Endothelial cell of hepatic sinusoid (primary cell): ENCODE measurements around the gene LAMA2.

Source experiments
- in situ Hi-C: cut with HindIII; loops from 2 replicates; pipeline ENCODE4 v1.10.0; 2017; ENCODE audit warnings: low sequenced_read_pairs

LAMA2 gene

DNA sequence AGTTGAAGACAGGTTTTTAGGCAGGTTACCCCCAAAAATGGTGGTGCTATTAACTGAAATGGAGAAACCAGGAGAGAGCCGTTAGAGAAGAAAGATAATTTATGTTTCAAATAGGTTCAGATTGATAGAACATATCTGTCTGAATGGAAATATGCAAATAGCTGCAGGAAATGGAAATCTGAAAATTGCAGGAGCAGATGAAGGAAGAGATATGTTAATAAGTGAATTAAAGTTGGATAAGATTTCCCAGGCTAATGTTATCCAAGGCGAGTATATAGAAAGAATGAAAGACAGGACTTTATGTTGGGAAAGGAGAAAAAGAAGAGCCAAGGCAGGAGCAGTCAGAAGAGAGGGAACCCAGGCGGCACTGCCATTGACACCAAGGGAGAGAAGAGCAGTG, 461.4 kb downstream of the LAMA2 start:
- in situ Hi-C loops, result no loop called here

DNA sequence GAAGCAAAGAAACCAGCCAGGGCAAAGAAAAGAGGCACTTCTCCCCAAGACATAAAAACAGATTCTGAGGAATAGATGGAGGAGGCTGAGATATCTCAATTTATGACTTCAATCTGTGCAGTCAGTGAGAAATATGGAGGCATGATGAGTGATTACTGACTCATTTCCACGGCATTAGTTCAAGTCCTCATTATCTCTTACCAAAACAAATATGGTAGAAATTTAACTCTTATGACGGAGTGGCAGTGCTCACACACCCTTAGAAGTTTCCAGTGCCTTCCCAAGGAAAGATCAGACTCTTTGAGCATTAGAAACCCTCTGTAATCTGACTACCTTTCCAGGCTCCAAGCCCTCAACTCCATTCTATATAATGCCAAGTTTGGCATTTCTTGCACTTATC, 463.0 kb downstream of the LAMA2 start:
- in situ Hi-C loops, result no loop called here

DNA sequence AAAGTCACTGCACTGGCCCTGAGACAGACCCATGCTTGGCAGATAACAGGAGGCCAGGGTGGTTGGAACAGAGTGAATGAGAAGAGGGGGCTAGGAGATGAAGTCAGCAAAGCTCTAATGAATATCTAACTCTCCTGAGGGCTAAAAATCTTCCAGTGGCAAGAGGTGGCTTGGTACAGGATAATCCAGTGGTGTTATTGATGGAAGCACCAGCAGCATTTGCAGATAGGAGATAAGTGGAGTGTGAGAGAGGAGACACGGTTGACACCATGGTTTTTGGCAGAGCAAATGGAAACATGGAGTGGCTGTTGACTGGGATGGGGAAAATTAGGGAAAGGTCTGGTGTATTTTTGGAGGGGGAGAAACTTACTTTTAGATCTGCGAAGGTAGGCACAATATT, 464.0 kb downstream of the LAMA2 start:
- in situ Hi-C loops, result no loop called here

- in situ Hi-C loops, result no loop called here
These were observed 467.3 kb downstream of the LAMA2 start for GRCh38 chr6:129350278-129350677.

GRCh38 chr6:129351807-129352206, 468.9 kb downstream of the LAMA2 start:
- in situ Hi-C loops, result no loop called here

- in situ Hi-C loops, result no loop called here
These were observed 470.1 kb downstream of the LAMA2 start for GRCh38 chr6:129353067-129353466.

- in situ Hi-C loops, result no loop called here
These were observed 473.2 kb downstream of the LAMA2 start for GRCh38 chr6:129356129-129356528.

DNA sequence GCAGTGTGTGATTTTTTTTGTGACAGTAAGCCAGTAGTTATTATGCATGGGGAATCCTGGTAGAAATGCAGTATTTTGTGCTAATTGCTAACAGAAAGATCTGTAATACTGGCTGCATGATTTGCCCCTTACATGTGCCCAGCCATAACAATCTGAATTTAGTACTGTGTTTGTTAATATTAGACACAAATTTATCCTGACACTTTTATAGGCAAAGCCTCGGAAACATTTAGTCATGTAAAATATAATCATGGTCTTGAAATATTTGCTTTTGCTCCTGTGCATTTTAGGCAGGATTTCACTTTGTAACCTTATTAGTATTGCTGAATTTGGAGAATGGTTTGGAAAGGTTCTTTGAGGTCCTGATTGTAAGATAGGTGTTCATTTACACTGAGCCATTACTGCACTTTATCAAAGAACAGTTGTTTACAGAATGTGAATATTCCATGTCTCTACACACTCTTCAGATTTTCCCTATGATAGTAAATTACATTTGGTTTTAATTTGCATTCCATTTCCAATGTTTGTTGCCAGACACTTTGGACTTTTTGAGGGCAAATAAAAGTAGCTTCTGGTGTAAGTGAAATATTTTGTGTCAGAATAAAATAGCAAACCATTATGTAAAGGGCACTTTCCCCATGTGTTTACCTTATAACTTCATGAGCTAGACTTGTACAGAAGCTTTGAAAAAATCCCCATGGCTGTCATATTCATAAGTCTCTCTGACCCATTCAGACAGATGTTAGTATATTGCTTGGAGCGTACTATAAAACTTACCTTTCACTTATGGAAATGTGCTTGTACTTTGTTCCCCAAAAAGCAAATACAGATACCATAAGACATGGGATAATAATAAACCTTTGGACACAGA, 477.1 kb downstream of the LAMA2 start:
- in situ Hi-C loops, result no loop called here

GRCh38 chr6:129360682-129360955, 477.7 kb downstream of the LAMA2 start:
- in situ Hi-C loops, result no loop called here

DNA sequence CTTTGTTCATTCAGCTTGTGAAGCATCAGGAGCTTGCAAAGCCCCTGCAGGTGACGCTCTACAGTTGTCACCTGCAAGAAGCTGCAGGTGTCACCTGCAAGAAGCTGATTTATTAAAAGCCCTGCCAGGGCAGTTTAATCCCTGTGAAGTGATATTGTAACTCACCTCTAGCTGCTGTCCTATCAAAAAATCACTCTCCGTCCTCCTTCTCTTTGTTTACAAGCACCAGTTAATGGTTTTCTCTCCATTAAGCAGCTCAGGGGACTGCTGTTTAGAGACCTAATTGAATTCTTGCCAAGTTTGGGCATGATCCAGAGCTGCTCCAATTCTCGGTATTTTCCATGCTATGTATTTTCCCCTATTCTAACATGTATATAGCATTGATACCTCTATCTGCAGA, 481.1 kb downstream of the LAMA2 start:
- in situ Hi-C loops, result no loop called here

- in situ Hi-C loops, result no loop called here
These were observed 481.8 kb downstream of the LAMA2 start for GRCh38 chr6:129364767-129365166.

DNA sequence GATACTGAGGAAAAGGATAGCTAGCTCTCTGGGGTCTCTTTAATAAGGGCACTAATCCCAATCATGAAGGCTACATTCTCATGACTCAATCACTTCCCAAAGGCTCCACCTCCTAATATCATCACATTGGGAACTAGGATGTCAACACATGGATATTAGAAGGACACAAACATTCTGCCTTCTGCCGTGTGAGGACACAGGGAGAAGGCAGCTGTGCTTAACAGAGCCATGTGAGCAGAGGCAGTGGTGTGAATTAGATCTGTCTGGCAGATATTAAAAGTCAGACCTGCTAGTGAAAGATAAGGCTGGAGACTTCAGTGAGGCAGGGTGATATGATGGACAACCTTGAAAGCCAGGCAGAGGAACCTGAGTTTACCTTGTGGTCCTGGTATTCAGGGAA, 485.1 kb downstream of the LAMA2 start:
- in situ Hi-C loops, result no loop called here

DNA sequence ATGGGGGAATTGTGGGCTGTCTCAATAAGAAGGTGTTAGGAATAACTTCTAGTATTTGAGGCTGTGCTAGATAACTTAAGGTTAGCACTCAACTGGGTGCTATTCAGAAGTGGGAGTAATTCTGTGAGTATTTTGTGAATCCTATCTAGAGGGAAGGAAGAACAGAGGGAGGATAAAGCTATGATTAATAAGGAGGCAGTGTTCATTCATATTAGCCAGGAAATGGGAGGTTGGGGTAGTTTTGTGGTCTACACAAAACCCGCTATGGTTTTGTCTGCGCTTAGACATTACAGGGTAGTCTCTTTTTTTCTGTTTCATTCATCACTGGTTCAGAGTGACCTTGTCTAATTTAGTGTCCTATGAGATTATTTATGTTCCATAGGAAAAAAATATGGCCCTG, 486.0 kb downstream of the LAMA2 start:
- in situ Hi-C loops, result no loop called here

GRCh38 chr6:129369737-129370136, 486.8 kb downstream of the LAMA2 start:
- in situ Hi-C loops, result no loop called here

DNA sequence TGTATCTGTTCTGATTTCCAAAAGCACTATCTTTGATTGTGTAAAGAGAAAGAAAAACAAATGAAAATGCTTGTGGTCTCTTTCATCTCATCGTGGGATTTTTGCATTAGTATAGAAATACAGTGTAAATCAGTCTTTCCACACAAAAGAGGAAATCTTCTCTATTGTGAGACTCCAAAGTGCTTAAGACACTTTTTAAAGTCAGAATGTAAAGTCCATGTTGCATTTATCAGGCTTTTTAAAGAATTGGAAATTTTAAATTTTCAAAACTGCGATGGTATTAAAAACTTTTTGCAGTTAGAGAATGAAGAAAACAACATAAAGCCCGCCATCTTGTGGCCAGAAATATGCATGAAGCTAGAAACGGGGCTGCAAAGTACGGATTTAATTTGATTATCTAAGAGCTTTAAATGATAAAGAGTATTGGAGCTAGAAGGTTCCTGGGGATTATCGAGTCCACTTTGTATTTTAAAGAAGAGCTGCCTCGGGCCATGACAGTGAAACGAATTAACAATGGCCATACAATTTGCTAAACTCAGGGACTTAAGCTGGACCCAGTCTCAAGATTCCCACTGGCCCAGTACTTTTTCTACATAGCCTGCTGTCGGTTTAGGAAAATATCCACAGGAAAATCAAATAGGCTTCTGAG, 487.5 kb downstream of the LAMA2 start:
- in situ Hi-C loops, result no loop called here

GRCh38 chr6:129381885-129382284, 498.9 kb downstream of the LAMA2 start:
- in situ Hi-C loops, result no loop called here

- in situ Hi-C loops, result no loop called here
These were observed 500.0 kb downstream of the LAMA2 start for GRCh38 chr6:129382916-129383315.

GRCh38 chr6:129385117-129385516, 502.2 kb downstream of the LAMA2 start:
- in situ Hi-C loops, result no loop called here

DNA sequence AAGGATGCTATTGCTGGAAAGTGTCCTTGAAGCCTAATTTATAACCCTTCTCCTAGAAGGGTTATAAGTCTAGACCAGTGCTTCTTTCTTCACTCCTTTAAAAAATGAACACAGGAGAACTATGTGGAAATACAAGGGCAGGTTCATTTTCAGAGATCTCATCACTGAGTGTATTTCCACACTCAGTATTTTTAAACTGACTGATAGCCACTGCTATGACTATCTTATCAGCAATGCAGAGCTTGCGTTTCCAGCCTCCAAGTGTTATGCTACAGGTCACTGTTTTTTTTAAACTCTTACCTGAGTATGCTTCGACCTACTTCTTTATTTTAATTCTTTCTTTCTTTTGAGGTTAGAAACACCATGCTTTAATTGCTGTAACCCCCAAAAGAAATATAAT, 508.0 kb downstream of the LAMA2 start:
- in situ Hi-C loops, result no loop called here

GRCh38 chr6:129393654-129394053, 510.7 kb downstream of the LAMA2 start:
- in situ Hi-C loops, result no loop called here

- in situ Hi-C loops, result no loop called here
These were observed 515.8 kb downstream of the LAMA2 start for GRCh38 chr6:129398764-129399163.

- in situ Hi-C loops, result loop anchor here (5.0 kb wide), 1 partner anchor 85 kb away; no protein-coding TSS in a partner anchor
These were observed 519.3 kb downstream of the LAMA2 start for GRCh38 chr6:129402244-129402643.

- in situ Hi-C loops, result no loop called here
These were observed 528.2 kb downstream of the LAMA2 start for GRCh38 chr6:129411092-129411491.
